Activated T-cell treated with anti-CD3 and anti-CD28 coated beads for 4 hours (primary cell): ENCODE data around the gene MN1.

Experiments
- DNase-seq: peaks from one replicate; pipeline ENCODE4 v3.0.0-alpha.2; 2020

Gene MN1

GRCh38 chr22:27782088-27782487 lies 19.5 kb downstream of the MN1 start:
- no peak for DNase-seq

- no peak for DNase-seq
These were observed 21.4 kb downstream of the MN1 start for GRCh38 chr22:27780161-27780575.

GRCh38 chr22:27779643-27780042 lies 21.9 kb downstream of the MN1 start:
- DNase-seq, result no peak

DNA sequence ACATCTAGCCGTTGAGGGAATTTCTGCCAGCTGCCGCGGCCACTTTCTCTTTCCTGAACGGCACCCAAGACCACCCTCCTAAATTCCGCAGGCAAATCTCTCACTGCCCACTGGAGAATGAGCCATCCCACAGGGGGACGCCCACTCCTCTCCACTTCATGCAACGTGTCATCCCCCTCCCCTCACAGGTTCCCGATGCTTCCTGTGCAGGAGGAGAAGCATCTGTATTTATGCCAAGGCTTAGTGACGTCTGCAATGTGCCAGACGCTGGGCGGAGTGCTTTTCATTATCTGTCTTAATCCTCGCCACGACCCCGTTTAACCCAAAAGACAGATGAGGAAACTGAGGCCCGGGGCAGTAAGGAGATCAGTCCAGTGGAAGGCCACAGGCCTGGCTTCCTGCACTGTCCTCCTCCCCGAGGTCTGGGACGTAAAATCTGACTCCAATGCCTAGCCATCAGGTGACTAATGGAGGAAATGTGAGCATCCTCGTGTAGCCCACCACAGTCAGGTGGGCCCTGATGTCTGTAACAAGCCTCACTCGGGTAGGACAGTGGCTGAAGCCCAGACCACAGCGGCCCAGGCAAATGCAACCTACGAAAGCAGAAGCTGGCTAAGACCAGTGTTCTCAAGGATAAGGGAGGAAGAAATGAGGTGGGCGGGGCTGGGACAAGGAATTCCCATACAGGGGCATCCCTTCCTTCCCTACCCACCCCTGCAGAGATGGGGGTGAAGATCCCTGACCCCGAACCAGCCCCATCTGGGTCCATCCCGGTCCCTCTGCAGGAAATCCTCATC lies 23.1 kb downstream of the MN1 start:
- no peak for DNase-seq

GRCh38 chr22:27777128-27777527 lies 24.4 kb downstream of the MN1 start:
- no peak for DNase-seq

DNA sequence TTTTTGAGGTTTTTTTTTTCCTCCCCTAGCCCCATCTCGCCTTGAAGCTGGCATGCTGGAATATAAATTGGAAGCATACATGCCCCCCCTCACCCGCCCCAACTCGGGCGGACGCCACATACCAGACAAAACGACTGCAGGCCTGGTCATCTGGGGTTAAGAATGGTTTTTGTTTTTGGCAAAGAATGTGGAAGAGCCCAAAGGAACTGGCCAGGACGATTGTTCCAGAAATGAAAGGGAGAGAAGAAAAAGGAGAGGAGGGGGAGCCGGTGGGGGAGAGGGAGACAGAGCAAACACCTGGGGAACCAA lies 25.0 kb downstream of the MN1 start:
- no peak for DNase-seq

DNA sequence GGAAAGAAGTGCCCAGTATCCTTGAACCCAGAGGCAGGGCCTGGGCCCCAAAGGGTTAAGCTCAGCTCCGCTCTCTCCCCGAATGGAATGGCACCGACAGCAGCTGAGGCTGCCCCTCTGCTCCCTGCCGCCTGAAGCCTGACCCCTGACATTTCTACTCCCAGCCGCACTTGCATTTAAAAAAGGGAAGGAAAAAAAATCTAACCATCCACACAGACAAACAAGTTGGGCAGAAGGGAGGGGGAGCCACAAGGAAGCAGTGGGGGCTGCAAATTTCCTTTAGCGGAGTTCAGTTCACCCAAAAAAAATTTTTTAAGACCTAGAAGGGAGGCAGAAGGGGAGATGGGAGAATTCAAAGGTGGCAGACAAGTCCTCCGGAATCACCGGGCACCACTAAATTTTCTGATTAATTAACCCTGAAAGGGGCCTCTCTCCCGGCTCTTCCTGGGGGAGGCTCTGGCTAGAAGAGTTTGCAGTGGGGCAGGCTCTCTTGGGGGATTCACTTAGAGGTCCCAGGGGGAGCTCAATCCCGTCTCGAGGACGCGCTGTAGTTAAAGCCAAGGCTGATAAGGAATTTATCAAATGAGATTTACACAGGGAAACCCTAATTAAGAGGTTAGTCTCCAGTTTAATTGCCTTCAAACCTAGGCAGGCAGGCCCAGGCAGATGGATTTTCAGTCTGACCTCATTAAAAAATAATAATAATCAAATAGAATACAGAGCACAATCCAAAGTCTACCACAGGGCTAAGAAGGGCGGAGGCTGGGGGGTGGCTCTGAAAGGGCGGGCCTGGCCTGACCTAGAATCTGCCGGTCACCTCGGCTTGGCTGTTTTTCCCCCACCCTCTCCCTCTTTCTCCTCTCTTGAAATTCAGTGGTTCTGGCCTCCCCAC lies 25.6 kb downstream of the MN1 start:
- no peak for DNase-seq

DNA sequence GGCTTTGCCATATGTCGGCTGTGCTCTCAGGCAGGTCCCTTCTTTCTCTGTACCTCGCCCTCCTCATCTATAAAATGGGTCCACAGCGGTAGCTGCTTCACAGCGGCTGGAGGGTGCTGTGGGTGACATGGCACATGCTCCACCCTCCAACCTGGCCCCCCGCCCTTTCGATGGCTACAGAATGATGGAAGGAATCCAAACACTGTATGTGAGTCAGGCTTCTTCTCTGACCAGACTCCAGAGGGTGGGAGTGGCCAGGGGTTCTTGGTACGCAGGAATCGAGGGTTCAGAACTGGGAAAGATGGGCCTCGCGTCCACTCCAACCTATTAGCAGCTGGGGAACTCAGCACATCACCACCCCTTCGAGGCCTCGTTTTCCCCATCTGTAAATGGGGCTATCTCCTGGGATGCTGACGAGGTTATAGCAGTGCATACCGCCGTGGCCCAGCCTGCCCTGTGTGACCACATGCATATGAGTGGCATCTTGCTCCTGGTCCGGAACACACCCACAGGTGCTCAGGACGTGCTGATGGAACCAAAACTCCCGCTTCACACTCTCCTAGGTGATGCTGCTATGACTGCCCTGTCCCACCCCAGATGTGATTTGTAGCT lies 26.4 kb downstream of the MN1 start:
- no peak for DNase-seq

- no peak for DNase-seq
These were observed 27.4 kb downstream of the MN1 start for GRCh38 chr22:27774200-27774599.

DNA sequence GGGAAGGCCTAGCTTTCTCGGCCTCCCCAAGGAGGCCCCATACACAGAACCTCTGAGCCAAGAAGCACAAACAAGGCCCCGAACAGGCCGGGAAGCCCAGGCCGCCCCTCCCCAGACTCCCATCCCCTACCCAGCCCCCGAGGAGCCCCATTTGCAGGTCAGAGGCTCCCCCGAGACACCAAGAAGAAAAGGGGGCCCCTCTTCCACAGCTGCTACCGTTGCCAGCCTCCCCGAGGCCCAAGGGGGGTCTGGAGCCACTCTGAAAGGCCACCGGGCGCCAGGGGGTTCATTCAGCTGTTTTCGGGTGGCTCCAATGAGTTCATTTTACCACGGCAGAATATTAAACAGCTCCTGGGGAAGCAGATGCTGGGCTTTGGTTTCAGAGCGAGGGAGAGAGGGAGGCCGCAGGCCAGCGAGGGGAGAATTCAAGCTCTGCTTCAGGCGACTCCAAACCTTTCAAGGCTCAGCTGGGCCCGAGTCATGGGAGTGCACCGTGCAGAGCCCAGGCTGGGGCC lies 28.5 kb downstream of the MN1 start:
- no peak for DNase-seq

GRCh38 chr22:27772081-27772983 lies 29.2 kb downstream of the MN1 start:
- no peak for DNase-seq

GRCh38 chr22:27771637-27772036 lies 29.9 kb downstream of the MN1 start:
- no peak for DNase-seq

- DNase-seq, result no peak
These were observed 32.5 kb downstream of the MN1 start for GRCh38 chr22:27769012-27769411.

DNA sequence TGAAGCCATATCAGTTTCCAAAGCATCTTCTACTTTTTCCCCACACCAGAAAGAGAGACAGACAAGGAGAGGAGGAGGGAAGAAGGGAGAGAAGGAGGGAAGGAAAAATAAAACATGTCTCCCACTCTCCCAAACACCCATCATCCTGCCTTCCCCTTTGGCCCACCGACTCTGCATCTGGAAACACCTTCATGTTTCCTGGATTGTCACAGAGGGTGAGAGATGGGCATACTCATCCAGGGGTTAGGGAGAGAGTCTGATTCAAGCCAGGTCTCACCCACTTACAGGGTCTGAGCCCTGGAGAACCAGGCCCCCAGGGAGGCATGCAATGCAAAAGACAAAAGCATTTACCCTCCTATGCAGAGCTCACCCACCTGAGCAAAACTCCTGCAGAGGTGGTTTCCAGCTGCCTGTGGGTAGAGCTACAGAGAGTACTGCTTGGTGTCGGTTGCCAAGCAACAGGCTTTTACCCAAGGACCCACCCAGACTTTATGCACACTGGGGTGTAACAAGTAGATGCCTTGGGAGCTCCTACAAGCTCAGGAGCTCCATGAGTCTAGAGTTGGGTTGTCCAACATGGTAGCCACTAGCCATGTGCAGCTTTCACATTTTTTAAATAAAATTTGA lies 33.4 kb downstream of the MN1 start:
- no peak for DNase-seq

GRCh38 chr22:27766679-27767078 lies 34.9 kb downstream of the MN1 start:
- no peak for DNase-seq

DNA sequence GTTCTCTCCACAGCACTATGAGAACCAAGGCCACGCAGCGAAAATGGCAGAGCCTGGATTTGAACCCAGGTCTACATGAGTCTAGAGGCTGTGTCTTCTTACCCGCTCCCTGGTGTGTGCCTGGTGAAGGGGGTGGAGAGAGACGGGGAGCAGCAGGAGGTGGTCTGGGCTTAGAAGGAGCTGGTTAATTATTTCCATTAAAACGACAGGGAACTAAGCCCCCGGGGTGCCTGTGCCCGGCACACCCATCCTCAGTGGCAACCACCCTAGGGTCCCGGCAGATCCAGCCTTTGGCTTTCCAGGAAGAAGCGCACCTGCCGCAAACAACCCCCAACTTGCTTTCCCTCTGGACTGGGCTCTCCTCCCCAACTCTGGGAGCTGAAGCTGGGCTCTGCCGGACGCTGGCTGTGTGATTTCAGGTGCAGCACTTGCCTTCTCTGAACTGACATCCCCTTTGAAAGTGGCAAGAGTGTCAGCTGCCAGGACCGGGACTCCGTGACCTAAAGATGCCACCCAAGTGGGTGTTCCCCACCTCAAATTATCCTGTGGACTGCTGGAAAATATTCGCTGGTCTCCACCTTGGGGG lies 35.8 kb downstream of the MN1 start:
- DNase-seq, result no peak

GRCh38 chr22:27764722-27765236 lies 36.8 kb downstream of the MN1 start:
- DNase-seq, result no peak

DNA sequence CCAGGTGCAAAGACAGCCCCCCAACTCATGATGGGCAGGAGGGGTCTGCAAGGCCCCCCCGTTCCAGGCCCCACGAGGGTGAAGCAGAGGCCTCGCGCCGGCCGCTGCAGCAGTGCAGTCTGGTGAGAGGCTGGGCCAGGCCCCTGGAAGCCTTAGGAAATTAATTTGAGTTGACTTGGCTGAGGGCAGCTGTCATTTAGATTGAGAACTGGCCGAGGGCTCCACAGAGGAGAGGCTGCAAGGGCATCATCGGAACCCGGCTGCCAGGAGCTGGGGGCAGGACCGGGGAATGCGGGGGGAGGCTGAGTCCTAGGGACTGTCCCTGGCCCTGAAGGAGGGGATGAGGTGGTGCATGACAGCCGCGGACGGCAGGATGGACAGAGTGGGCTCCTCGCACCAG lies 39.9 kb downstream of the MN1 start:
- DNase-seq, result no peak

DNA sequence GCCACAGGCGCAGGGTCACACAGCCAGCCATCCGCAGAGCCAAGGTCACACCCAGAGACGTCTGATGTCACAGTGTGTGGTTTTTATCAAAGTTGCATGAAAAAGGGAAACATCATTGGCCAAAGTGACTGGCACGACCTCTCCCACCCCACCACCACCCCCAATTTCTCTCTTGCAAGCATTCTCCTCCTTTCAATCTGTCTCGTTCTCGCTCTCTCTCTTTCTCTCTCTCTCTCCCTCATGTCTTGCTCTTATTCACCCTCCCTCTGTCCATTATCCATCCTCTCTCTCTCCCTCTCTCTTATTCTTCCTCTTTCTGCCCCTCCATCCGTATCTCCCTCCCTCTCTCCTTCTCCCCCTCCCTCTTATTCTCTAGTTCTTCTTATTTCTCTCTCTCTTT lies 40.6 kb downstream of the MN1 start:
- DNase-seq, result no peak

- DNase-seq, result no peak
These were observed 41.1 kb downstream of the MN1 start for GRCh38 chr22:27760474-27760873.

GRCh38 chr22:27757928-27758525 lies 43.5 kb downstream of the MN1 start:
- DNase-seq, result no peak
